Glutamatergic neuron (in vitro differentiated cells): Measurements from ENCODE around the gene EPB41L4A. TPM values are rescaled to one million over a fixed set of nuclear protein-coding genes. Genes with fewer than 3 reads are reported as not detected.

ENCODE experiments used
- DNase-seq: peaks from one replicate; pipeline ENCODE4 v3.0.0; 2022
- H3K27ac Mint-ChIP-seq: one replicate; pipeline ENCODE4 v1.8.0; 2020; ENCODE audit warnings: mild to moderate bottlenecking, mixed read lengths, inconsistent platforms; ENCODE audit not compliant: unreplicated experiment
- H3K27me3 Mint-ChIP-seq: one replicate; pipeline ENCODE4 v1.8.0; 2020; ENCODE audit warnings: mild to moderate bottlenecking, moderate library complexity, mixed read lengths, inconsistent platforms; ENCODE audit not compliant: unreplicated experiment
- H3K36me3 Mint-ChIP-seq: one replicate; pipeline ENCODE4 v1.8.0; 2020; ENCODE audit warnings: mild to moderate bottlenecking, mixed read lengths, inconsistent platforms; ENCODE audit not compliant: unreplicated experiment
- H3K4me1 Mint-ChIP-seq: one replicate; pipeline ENCODE4 v1.8.0; 2020; ENCODE audit warnings: mild to moderate bottlenecking, low read depth, mixed read lengths, inconsistent platforms; ENCODE audit not compliant: unreplicated experiment
- H3K4me3 Mint-ChIP-seq: one replicate; pipeline ENCODE4 v1.8.0; 2020; ENCODE audit warnings: mild to moderate bottlenecking, mixed read lengths, inconsistent platforms; ENCODE audit not compliant: unreplicated experiment
- H3K9me3 Mint-ChIP-seq: one replicate; pipeline ENCODE4 v1.8.0; 2020; ENCODE audit warnings: mild to moderate bottlenecking, moderate library complexity, mixed read lengths, inconsistent platforms; ENCODE audit not compliant: unreplicated experiment
- CTCF ChIP-seq: fragments of 200-600 bp; sonication (generic); IDR thresholded peaks from one replicate; pipeline ENCODE4 v1.5.0; 2021; ENCODE audit not compliant: partially characterized antibody, unreplicated experiment
- total RNA-seq: library from RNA; stranded (reverse); fragmentation: NEBNext Ultra II Directional; extraction: Animal tissue kit (Norgen Biotek cat#: 25700); gene quantifications from one replicate; pipeline ENCODE4 v1.2.1, GENCODE V29; 2021; ENCODE audit not compliant: unreplicated experiment

EPB41L4A gene
- total RNA-seq, 1 donor from 2014 or later = 125 TPM

DNA sequence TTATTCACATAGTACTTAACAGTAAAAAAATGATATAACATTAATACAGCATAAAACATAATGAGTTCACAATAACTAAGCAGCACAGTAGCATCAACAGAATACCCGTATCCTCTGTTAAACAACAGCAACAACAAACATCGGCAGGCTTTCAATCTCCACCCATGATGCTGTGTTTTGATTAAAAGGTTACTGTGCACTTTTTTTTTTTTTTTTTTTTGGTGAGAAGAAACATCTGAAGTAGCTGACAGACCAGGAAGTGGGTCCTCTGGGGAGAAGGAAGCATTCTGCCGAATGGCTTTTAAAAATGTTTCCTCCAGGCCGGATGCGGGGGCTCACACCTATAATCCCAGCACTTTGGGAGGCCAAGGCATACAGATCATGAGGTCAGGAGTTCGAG is 282.3 kb downstream of the EPB41L4A start:
- Mint-ChIP-seq H3K27me3 (no peaks in the 10 kb centered on the region), H3K9me3 (no peaks in the 10 kb centered on the region), H3K36me3 (peaks cover 5% of the 10 kb centered on the region), H3K27ac (no peak overlapping the region), H3K4me3 (no peak overlapping the region), H3K4me1 (peaks cover 15% of the 10 kb centered on the region)
- TF ChIP-seq CTCF = no peak
- DNase-seq = no peak

DNA sequence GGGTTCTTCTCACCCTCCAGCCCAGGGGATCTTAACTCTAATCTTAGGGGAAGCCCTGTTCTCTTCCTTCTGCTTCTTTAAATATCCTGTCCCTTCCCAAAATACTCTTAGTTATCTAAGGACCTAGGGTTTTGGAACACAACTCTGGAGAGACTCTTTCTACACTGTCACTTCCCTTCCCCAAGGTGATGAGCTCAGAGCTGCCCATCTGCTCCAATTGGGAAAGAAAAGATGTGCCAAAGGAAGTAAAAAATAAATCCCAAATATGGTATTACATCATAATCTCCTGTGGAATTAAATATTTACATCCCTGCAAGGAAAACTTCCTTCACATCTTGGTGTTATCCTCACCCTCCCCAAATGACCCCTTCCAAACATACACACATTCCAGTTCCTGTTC is 291.2 kb downstream of the EPB41L4A start:
- no peak for DNase-seq
- H3K4me1 Mint-ChIP-seq = peaks cover 25% of the 10 kb centered on the region
- H3K36me3 Mint-ChIP-seq = no peaks in the 10 kb centered on the region
- peak overlapping the region; percentile 24 for H3K27ac Mint-ChIP-seq
- H3K4me3 Mint-ChIP-seq = no peak overlapping the region
- H3K9me3 Mint-ChIP-seq = no peaks in the 10 kb centered on the region
- H3K27me3 Mint-ChIP-seq = peaks cover 2% of the 10 kb centered on the region
- no peak for TF ChIP-seq CTCF

- Mint-ChIP-seq H3K27ac (peak overlapping the region; percentile 19), H3K4me3 (no peak overlapping the region), H3K27me3 (peaks cover 2% of the 10 kb centered on the region), H3K36me3 (no peaks in the 10 kb centered on the region), H3K4me1 (peaks cover 25% of the 10 kb centered on the region), H3K9me3 (no peaks in the 10 kb centered on the region)
- DNase-seq = no peak
- no peak for TF ChIP-seq CTCF
These were observed 292.1 kb downstream of the EPB41L4A start for GRCh38 chr5:112126982-112127381.

- Mint-ChIP-seq H3K27me3 (peaks cover 2% of the 10 kb centered on the region), H3K9me3 (no peaks in the 10 kb centered on the region), H3K4me1 (peaks cover 25% of the 10 kb centered on the region), H3K4me3 (no peak overlapping the region), H3K36me3 (no peaks in the 10 kb centered on the region), H3K27ac (peak overlapping the region; percentile 19)
- TF ChIP-seq CTCF = no peak
- no peak for DNase-seq
These were observed 293.2 kb downstream of the EPB41L4A start for GRCh38 chr5:112125903-112126302.

- H3K27ac Mint-ChIP-seq = no peak overlapping the region
- H3K27me3 Mint-ChIP-seq = peaks cover 4% of the 10 kb centered on the region
These were observed 294.3 kb downstream of the EPB41L4A start for GRCh38 chr5:112124788-112125187.

More at GRCh38 chr5:112124788-112125187, 294.3 kb downstream of the EPB41L4A start:
- Mint-ChIP-seq H3K9me3 (no peaks in the 10 kb centered on the region), H3K4me3 (no peak overlapping the region), H3K36me3 (no peaks in the 10 kb centered on the region), H3K4me1 (peaks cover 24% of the 10 kb centered on the region)
- no peak for TF ChIP-seq CTCF
- DNase-seq = no peak
